HEK293 (cell line): ENCODE measurements around the gene PBXIP1.

Source experiments
- CTCF ChIA-PET: fragments of 350-600 bp; formaldehyde crosslinking; extraction: SDS; loops from one replicate; lab custom pipeline; 2021; ENCODE audit warnings: antibody characterized with exemption; lab: Yijun Ruan, JAX
- POLR2A ChIA-PET: fragments of 300-600 bp; formaldehyde crosslinking; extraction: SDS; loops from one replicate; lab custom pipeline; 2020; ENCODE audit warnings: antibody characterized with exemption, inconsistent platforms; lab: Yijun Ruan, JAX
- H3K27ac ChIP-seq: fragments of 200-500 bp; sonication (Bioruptor generic); 2 replicates; pipeline ENCODE4 v1.5.1; 2014; ENCODE audit warnings: low read depth, low read length, control low read depth, inconsistent platforms; ENCODE audit errors: extremely low read depth
- H3K36me3 ChIP-seq, 2 experiments: fragments of 200-500 bp in 1 of 2; sonication (Bioruptor generic) in 1 of 2; 1 replicate in 1 of 2; 2 replicates in 1 of 2; pipeline ENCODE4 v1.5.1; 2014 to 2017; ENCODE audit warnings: inconsistent platforms in 2 of 2, low read length in 2 of 2; ENCODE audit not compliant: control insufficient read depth in 2 of 2, insufficient read depth in 1 of 2
- H3K4me1 ChIP-seq: fragments of 200-500 bp; sonication (Bioruptor generic); 2 replicates; pipeline ENCODE4 v1.5.1; 2014; ENCODE audit warnings: mild to moderate bottlenecking, low read length, inconsistent platforms; ENCODE audit not compliant: control insufficient read depth, insufficient read depth
- H3K4me3 ChIP-seq: 2 replicates; pipeline ENCODE4 v1.5.1; 2011; ENCODE audit warnings: low read depth, mild to moderate bottlenecking, control low read depth, low read length, moderate library complexity
- H3K9me3 ChIP-seq: fragments of 200-500 bp; sonication (Bioruptor generic); 2 replicates; pipeline ENCODE4 v1.5.1; 2014; ENCODE audit warnings: low read depth, low read length, inconsistent platforms; ENCODE audit not compliant: control insufficient read depth, insufficient read depth
- AEBP2 ChIP-seq: fragments of 450-650 bp; formaldehyde crosslinking; IDR thresholded peaks from 2 replicates; pipeline ENCODE4 v1.5.1; 2016; ENCODE audit warnings: missing biosample characterization, missing genetic modification characterization, borderline replicate concordance
- INSM2 ChIP-seq: fragments of 450-650 bp; formaldehyde crosslinking; IDR thresholded peaks from 2 replicates; pipeline ENCODE4 v1.5.1; 2016; ENCODE audit warnings: missing biosample characterization, missing genetic modification characterization
- REPIN1 ChIP-seq: fragments of 450-650 bp; formaldehyde crosslinking; IDR thresholded peaks from 2 replicates; pipeline ENCODE4 v1.5.1; 2017; ENCODE audit warnings: missing biosample characterization, missing genetic modification characterization, low read depth
- SP2 ChIP-seq: fragments of 450-650 bp; formaldehyde crosslinking; IDR thresholded peaks from 2 replicates; pipeline ENCODE4 v1.5.1; 2016; ENCODE audit warnings: missing biosample characterization, missing genetic modification characterization
- ZBTB48 ChIP-seq: fragments of 450-650 bp; formaldehyde crosslinking; IDR thresholded peaks from 2 replicates; pipeline ENCODE4 v1.5.1; 2016; ENCODE audit warnings: missing biosample characterization, missing genetic modification characterization
- ZBTB49 ChIP-seq: fragments of 450-650 bp; formaldehyde crosslinking; IDR thresholded peaks from 2 replicates; pipeline ENCODE4 v1.5.1; 2016; ENCODE audit warnings: missing biosample characterization, missing genetic modification characterization, low read depth
- ZBTB8A ChIP-seq: fragments of 450-650 bp; formaldehyde crosslinking; IDR thresholded peaks from 2 replicates; pipeline ENCODE4 v1.5.1; 2016; ENCODE audit warnings: missing biosample characterization, missing genetic modification characterization
- ZEB2 ChIP-seq: fragments of 450-650 bp; formaldehyde crosslinking; IDR thresholded peaks from 2 replicates; pipeline ENCODE4 v1.5.1; 2016; ENCODE audit warnings: missing biosample characterization, missing genetic modification characterization
- ZFP37 ChIP-seq: fragments of 450-650 bp; formaldehyde crosslinking; IDR thresholded peaks from 2 replicates; pipeline ENCODE4 v1.5.1; 2016; ENCODE audit warnings: missing biosample characterization, missing genetic modification characterization
- ZNF16 ChIP-seq: fragments of 450-650 bp; formaldehyde crosslinking; IDR thresholded peaks from 2 replicates; pipeline ENCODE4 v1.5.1; 2016; ENCODE audit warnings: low read depth, missing biosample characterization, missing genetic modification characterization
- ZNF174 ChIP-seq: fragments of 450-650 bp; formaldehyde crosslinking; IDR thresholded peaks from 2 replicates; pipeline ENCODE4 v1.5.0; 2017; ENCODE audit warnings: missing biosample characterization, mild to moderate bottlenecking, missing genetic modification characterization
- ZNF221 ChIP-seq: fragments of 450-650 bp; formaldehyde crosslinking; IDR thresholded peaks from 2 replicates; pipeline ENCODE4 v1.5.1; 2017; ENCODE audit warnings: missing biosample characterization, missing genetic modification characterization, borderline replicate concordance
- ZNF266 ChIP-seq: fragments of 450-650 bp; formaldehyde crosslinking; IDR thresholded peaks from 2 replicates; pipeline ENCODE4 v1.5.1; 2016; ENCODE audit warnings: missing biosample characterization, missing genetic modification characterization, low read depth
- ZNF292 ChIP-seq: fragments of 450-650 bp; formaldehyde crosslinking; IDR thresholded peaks from 2 replicates; pipeline ENCODE4 v1.5.1; 2016; ENCODE audit warnings: low read depth, missing biosample characterization, missing genetic modification characterization, borderline replicate concordance
- ZNF350 ChIP-seq: fragments of 450-650 bp; formaldehyde crosslinking; IDR thresholded peaks from 2 replicates; pipeline ENCODE4 v1.5.0; 2017; ENCODE audit warnings: missing biosample characterization, mild to moderate bottlenecking, missing genetic modification characterization
- ZNF555 ChIP-seq: fragments of 450-650 bp; formaldehyde crosslinking; conservative IDR thresholded peaks from 2 replicates; pipeline ENCODE4 v1.5.1; 2017; ENCODE audit warnings: missing biosample characterization, mild to moderate bottlenecking, missing genetic modification characterization, inconsistent platforms
- ZNF600 ChIP-seq: fragments of 450-650 bp; formaldehyde crosslinking; IDR thresholded peaks from 2 replicates; pipeline ENCODE4 v1.5.1; 2016; ENCODE audit warnings: missing biosample characterization, missing genetic modification characterization
- ZNF610 ChIP-seq: fragments of 450-650 bp; formaldehyde crosslinking; IDR thresholded peaks from 2 replicates; pipeline ENCODE4 v1.5.1; 2016; ENCODE audit warnings: missing biosample characterization, missing genetic modification characterization, borderline replicate concordance
- ZNF660 ChIP-seq: fragments of 450-650 bp; IDR thresholded peaks from 2 replicates; pipeline ENCODE4 v1.5.1; 2018; ENCODE audit warnings: missing biosample characterization, mild to moderate bottlenecking, missing genetic modification characterization
- ZNF776 ChIP-seq: fragments of 450-650 bp; formaldehyde crosslinking; IDR thresholded peaks from 2 replicates; pipeline ENCODE4 v1.5.0; 2017; ENCODE audit warnings: missing biosample characterization, missing genetic modification characterization, borderline replicate concordance
- TF ChIP-seq, protein P1 (sequence below): fragments of 450-650 bp; formaldehyde crosslinking; IDR thresholded peaks from 2 replicates; pipeline ENCODE4 v1.5.1; 2016; ENCODE audit warnings: missing biosample characterization, missing genetic modification characterization
- TF ChIP-seq, protein P2 (sequence below): IDR thresholded peaks from 2 replicates; pipeline ENCODE4 v1.6.1; 2011; ENCODE audit warnings: mild to moderate bottlenecking, low read depth, low read length, borderline replicate concordance
- TF ChIP-seq, protein P3 (sequence below): fragments of 450-650 bp; IDR thresholded peaks from 2 replicates; pipeline ENCODE4 v1.5.1; 2018; ENCODE audit warnings: missing biosample characterization, mild to moderate bottlenecking, missing genetic modification characterization
- TF ChIP-seq, protein P4 (sequence below): fragments of 450-650 bp; formaldehyde crosslinking; IDR thresholded peaks from 2 replicates; pipeline ENCODE4 v1.5.1; 2016; ENCODE audit warnings: missing biosample characterization, missing genetic modification characterization

Gene PBXIP1

GRCh38 chr1:155000726-155001424 lies 45.0 kb upstream of the PBXIP1 start:
- Histone ChIP-seq H3K4me3 (peak overlapping the region; percentile 50), H3K27ac (peak overlapping the region; percentile 83), H3K4me1 (peaks cover 13% of the 10 kb centered on the region), H3K9me3 (no peaks in the 10 kb centered on the region), H3K36me3 (no peaks in the 10 kb centered on the region)
- POLR2A ChIA-PET, result interaction anchor here (0.5 to 2.2 kb wide), 9 partner anchors 11 to 128 kb away, joined by 3 to 14 read pairs (median 4); partner anchors contain the start of genes CKS1B, FLAD1, PBXIP1 and PYGO2
- CTCF ChIA-PET, result interaction anchor here (0.5 to 8.9 kb wide), 12 partner anchors 14 to 572 kb away, joined by 3 to 55 read pairs (median 8); partner anchors contain the start of genes FLAD1 and PBXIP1
- TF ChIP-seq ZNF660 (tag by site-specific recombination), result peak; percentile 93
- no peak for TF ChIP-seq ZNF174 (tag by site-specific recombination)
- TF ChIP-seq, protein P1, sequence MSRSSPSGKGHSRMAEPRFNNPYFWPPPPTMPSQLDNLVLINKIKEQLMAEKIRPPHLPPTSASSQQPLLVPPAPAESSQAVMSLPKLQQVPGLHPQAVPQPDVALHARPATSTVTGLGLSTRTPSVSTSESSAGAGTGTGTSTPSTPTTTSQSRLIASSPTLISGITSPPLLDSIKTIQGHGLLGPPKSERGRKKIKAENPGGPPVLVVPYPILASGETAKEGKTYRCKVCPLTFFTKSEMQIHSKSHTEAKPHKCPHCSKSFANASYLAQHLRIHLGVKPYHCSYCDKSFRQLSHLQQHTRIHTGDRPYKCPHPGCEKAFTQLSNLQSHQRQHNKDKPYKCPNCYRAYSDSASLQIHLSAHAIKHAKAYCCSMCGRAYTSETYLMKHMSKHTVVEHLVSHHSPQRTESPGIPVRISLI (tag by site-specific recombination), result no peak
- no peak for TF ChIP-seq ZNF350 (tag by site-specific recombination)
- peak; percentile 78 for TF ChIP-seq ZNF600 (tag by site-specific recombination)
- TF ChIP-seq ZNF776, result no peak
- TF ChIP-seq, protein P2, sequence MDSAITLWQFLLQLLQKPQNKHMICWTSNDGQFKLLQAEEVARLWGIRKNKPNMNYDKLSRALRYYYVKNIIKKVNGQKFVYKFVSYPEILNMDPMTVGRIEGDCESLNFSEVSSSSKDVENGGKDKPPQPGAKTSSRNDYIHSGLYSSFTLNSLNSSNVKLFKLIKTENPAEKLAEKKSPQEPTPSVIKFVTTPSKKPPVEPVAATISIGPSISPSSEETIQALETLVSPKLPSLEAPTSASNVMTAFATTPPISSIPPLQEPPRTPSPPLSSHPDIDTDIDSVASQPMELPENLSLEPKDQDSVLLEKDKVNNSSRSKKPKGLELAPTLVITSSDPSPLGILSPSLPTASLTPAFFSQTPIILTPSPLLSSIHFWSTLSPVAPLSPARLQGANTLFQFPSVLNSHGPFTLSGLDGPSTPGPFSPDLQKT, result no peak
- TF ChIP-seq ZNF266 (tag by site-specific recombination), result no peak
- peak; percentile 85 for TF ChIP-seq ZNF610 (tag by site-specific recombination)
- TF ChIP-seq ZNF16 (tag by site-specific recombination), result no peak
- TF ChIP-seq ZEB2 (tag by site-specific recombination), result peak; percentile 98
- TF ChIP-seq ZNF555 (tag by site-specific recombination), result no peak
- TF ChIP-seq ZNF292 (tag by site-specific recombination), result no peak
- TF ChIP-seq ZNF221, result no peak
- TF ChIP-seq SP2 (tag by site-specific recombination), result peak; percentile 89
- TF ChIP-seq ZBTB8A, result peak; percentile 96
- TF ChIP-seq, protein P3, sequence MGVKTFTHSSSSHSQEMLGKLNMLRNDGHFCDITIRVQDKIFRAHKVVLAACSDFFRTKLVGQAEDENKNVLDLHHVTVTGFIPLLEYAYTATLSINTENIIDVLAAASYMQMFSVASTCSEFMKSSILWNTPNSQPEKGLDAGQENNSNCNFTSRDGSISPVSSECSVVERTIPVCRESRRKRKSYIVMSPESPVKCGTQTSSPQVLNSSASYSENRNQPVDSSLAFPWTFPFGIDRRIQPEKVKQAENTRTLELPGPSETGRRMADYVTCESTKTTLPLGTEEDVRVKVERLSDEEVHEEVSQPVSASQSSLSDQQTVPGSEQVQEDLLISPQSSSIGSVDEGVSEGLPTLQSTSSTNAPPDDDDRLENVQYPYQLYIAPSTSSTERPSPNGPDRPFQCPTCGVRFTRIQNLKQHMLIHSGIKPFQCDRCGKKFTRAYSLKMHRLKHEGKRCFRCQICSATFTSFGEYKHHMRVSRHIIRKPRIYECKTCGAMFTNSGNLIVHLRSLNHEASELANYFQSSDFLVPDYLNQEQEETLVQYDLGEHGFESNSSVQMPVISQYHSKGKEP, result peak; percentile 79; the same call in 1 of the 2 replicates
- TF ChIP-seq AEBP2 (tag by site-specific recombination), result no peak
- peak; percentile 90 for TF ChIP-seq ZBTB48 (tag by site-specific recombination)
- TF ChIP-seq ZFP37 (tag by site-specific recombination), result peak; percentile 99
- TF ChIP-seq REPIN1, result 0 out of 2 replicates have a peak, but pooled peaks have one; percentile 70
- TF ChIP-seq ZBTB49, result no peak
- TF ChIP-seq, protein P4, sequence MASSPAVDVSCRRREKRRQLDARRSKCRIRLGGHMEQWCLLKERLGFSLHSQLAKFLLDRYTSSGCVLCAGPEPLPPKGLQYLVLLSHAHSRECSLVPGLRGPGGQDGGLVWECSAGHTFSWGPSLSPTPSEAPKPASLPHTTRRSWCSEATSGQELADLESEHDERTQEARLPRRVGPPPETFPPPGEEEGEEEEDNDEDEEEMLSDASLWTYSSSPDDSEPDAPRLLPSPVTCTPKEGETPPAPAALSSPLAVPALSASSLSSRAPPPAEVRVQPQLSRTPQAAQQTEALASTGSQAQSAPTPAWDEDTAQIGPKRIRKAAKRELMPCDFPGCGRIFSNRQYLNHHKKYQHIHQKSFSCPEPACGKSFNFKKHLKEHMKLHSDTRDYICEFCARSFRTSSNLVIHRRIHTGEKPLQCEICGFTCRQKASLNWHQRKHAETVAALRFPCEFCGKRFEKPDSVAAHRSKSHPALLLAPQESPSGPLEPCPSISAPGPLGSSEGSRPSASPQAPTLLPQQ (tag by site-specific recombination), result peak; percentile 96
- peak; percentile 79 for TF ChIP-seq INSM2
